H1 (cell line): ENCODE data around the gene POGLUT2. TPM values are rescaled to one million over a fixed set of nuclear protein-coding genes. Genes with fewer than 3 reads are reported as not detected.
A peak's percentile ranks its signal among the peaks of the same experiment; 100 is the strongest.

Experiments used
- CTCF ChIA-PET: fragments of 300-600 bp; sonication (Branson Sonifier 250); formaldehyde crosslinking; loops from one replicate; lab custom pipeline; 2021; ENCODE audit not compliant: partially characterized antibody; lab: Charles Lee
- POLR2A ChIA-PET: fragments of 300-600 bp; sonication (Branson Sonifier 250); formaldehyde crosslinking; loops from one replicate; lab custom pipeline; 2021; ENCODE audit warnings: inconsistent platforms; ENCODE audit not compliant: partially characterized antibody; lab: Charles Lee
- DNase-seq, 2 experiments: peaks; one replicate each; pipeline versions ENCODE4 v3.0.0 to v3.0.0-alpha.2; 2010 to 2022; ENCODE audit warnings: low spot score in 2 of 2, low read depth in 1 of 2, mixed read lengths in 1 of 2
- FAIRE-seq: peaks from 2 replicates; lab custom pipeline; 2011; peaks lifted over from hg19 to GRCh38; lab: Jason Lieb, UNC
- H2AFZ ChIP-seq: 2 replicates; pipeline ENCODE4 v1.8.1; 2012; ENCODE audit warnings: low read length, inconsistent platforms
- H2AK5ac ChIP-seq: 2 replicates; pipeline ENCODE4 v1.6.1; 2013; ENCODE audit warnings: low read depth, low read length
- H2BK120ac ChIP-seq: replicated peaks from 2 replicates; pipeline ENCODE3; 2013; ENCODE audit warnings: low read depth, low read length, inconsistent platforms
- H2BK12ac ChIP-seq: 2 replicates; pipeline ENCODE4 v1.6.1; 2013; ENCODE audit warnings: low read depth, low read length
- H2BK15ac ChIP-seq: 2 replicates; pipeline ENCODE4 v1.6.1; 2013; ENCODE audit warnings: low read length
- H2BK20ac ChIP-seq: 2 replicates; pipeline ENCODE4 v1.6.1; 2013; ENCODE audit warnings: low read length
- H2BK5ac ChIP-seq: 2 replicates; pipeline ENCODE4 v1.6.1; 2013; ENCODE audit warnings: low read depth, low read length
- H3K14ac ChIP-seq: 2 replicates; pipeline ENCODE4 v1.6.1; 2013; ENCODE audit warnings: inconsistent platforms; ENCODE audit not compliant: insufficient read length
- H3K18ac ChIP-seq: 2 replicates; pipeline ENCODE4 v1.6.1; 2013; ENCODE audit warnings: low read length; ENCODE audit errors: extremely low read depth
- H3K23ac ChIP-seq: 2 replicates; pipeline ENCODE4 v1.6.1; 2013; ENCODE audit warnings: inconsistent platforms; ENCODE audit not compliant: insufficient read length
- H3K23me2 ChIP-seq: 2 replicates; pipeline ENCODE4 v1.6.1; 2013; ENCODE audit warnings: low read depth, low read length
- H3K27ac ChIP-seq: 2 replicates; pipeline ENCODE4 v1.6.1; 2011; ENCODE audit warnings: low read depth, low read length, inconsistent platforms
- H3K27me3 ChIP-seq, 4 experiments: replicated peaks in 1 of 4; 1 replicate in 1 of 4; 2 replicates in 3 of 4; pipeline versions ENCODE4 v1.6.1 to v1.8.1; 2011 to 2013; ENCODE audit warnings: low read length in 3 of 4, mild to moderate bottlenecking in 3 of 4, inconsistent platforms in 2 of 4, mixed read lengths in 2 of 4, moderate library complexity in 1 of 4; ENCODE audit not compliant: control insufficient read depth in 3 of 4, insufficient read depth in 3 of 4; ENCODE audit errors: extremely low read depth in 1 of 4
- H3K36me3 ChIP-seq, 4 experiments: 2 replicates each; pipeline versions ENCODE4 v1.6.1 to v1.8.1; 2011 to 2013; ENCODE audit warnings: mild to moderate bottlenecking in 4 of 4, low read length in 3 of 4, moderate library complexity in 2 of 4, control low read depth in 1 of 4, inconsistent platforms in 1 of 4; ENCODE audit not compliant: insufficient read depth in 4 of 4, control insufficient read depth in 2 of 4
- H3K4ac ChIP-seq: replicated peaks from 2 replicates; pipeline ENCODE3; 2013; ENCODE audit warnings: low read length, low read depth, mixed read lengths, inconsistent platforms; ENCODE audit not compliant: insufficient read length
- H3K4me1 ChIP-seq, 4 experiments: replicated peaks in 1 of 4; 1 replicate in 1 of 4; 2 replicates in 3 of 4; pipeline versions ENCODE4 v1.6.1 to v1.8.1; 2011 to 2013; ENCODE audit warnings: low read length in 3 of 4, inconsistent platforms in 2 of 4, mixed read lengths in 1 of 4; ENCODE audit not compliant: insufficient read depth in 4 of 4, control insufficient read depth in 3 of 4
- H3K4me2 ChIP-seq, 2 experiments: 2 replicates each; pipeline versions ENCODE4 v1.6.1 to v1.8.1; 2011 to 2013; ENCODE audit warnings: low read depth in 2 of 2, low read length in 2 of 2, control low read depth in 1 of 2, inconsistent platforms in 1 of 2, mild to moderate bottlenecking in 1 of 2; ENCODE audit not compliant: insufficient read depth in 1 of 2
- H3K4me3 ChIP-seq, 4 experiments: fragments of 200-600, 300-600 bp in 1 of 4; sonication (generic), shearing (Covaris generic), sonication (Bioruptor Twin) in 1 of 4; 2 replicates each; pipeline versions ENCODE4 v1.5.1 to v1.8.1; 2011 to 2016; ENCODE audit warnings: low read length in 4 of 4, low read depth in 3 of 4, control low read depth in 2 of 4, inconsistent platforms in 2 of 4, mild to moderate bottlenecking in 2 of 4, mixed read lengths in 1 of 4, moderate library complexity in 1 of 4; ENCODE audit not compliant: insufficient read depth in 2 of 4; ENCODE audit errors: extremely low read depth in 1 of 4
- H3K56ac ChIP-seq: replicated peaks from 2 replicates; pipeline ENCODE3; 2013; ENCODE audit warnings: low read depth, mild to moderate bottlenecking, mixed read lengths, low read length, inconsistent platforms; ENCODE audit not compliant: insufficient read length
- H3K79me1 ChIP-seq: 2 replicates; pipeline ENCODE4 v1.6.1; 2013; ENCODE audit warnings: low read depth, low read length, control low read depth
- H3K79me2 ChIP-seq, 2 experiments: 2 replicates each; pipeline versions ENCODE4 v1.6.1 to v1.8.1; 2012 to 2013; ENCODE audit warnings: low read length in 2 of 2, mild to moderate bottlenecking in 2 of 2, inconsistent platforms in 1 of 2; ENCODE audit not compliant: insufficient read depth in 2 of 2, control insufficient read depth in 1 of 2
- H3K9ac ChIP-seq, 4 experiments: replicated peaks in 1 of 4; 1 replicate in 1 of 4; 2 replicates in 3 of 4; pipeline versions ENCODE4 v1.6.1 to v1.8.1; 2011 to 2013; ENCODE audit warnings: low read depth in 3 of 4, low read length in 3 of 4, control low read depth in 2 of 4, mild to moderate bottlenecking in 2 of 4, moderate library complexity in 2 of 4, inconsistent platforms in 1 of 4; ENCODE audit errors: extremely low read depth in 1 of 4
- H3K9me3 ChIP-seq, 2 experiments: 2 replicates each; pipeline versions ENCODE4 v1.6.1 to v1.8.1; 2012 to 2013; ENCODE audit warnings: mild to moderate bottlenecking in 2 of 2, moderate library complexity in 2 of 2, control low read depth in 1 of 2, inconsistent platforms in 1 of 2, low read depth in 1 of 2, low read length in 1 of 2, mixed read lengths in 1 of 2; ENCODE audit not compliant: insufficient read depth in 2 of 2
- H4K20me1 ChIP-seq, 2 experiments: replicated peaks in 1 of 2; 2 replicates each; pipeline versions ENCODE3 to v1.8.1; 2011 to 2013; ENCODE audit warnings: inconsistent platforms in 2 of 2, low read length in 2 of 2, mild to moderate bottlenecking in 1 of 2; ENCODE audit not compliant: insufficient read depth in 2 of 2, control insufficient read depth in 1 of 2
- H4K5ac ChIP-seq: 2 replicates; pipeline ENCODE4 v1.6.1; 2013; ENCODE audit warnings: low read length, low read depth, mixed read lengths, inconsistent platforms; ENCODE audit not compliant: insufficient read length
- H4K8ac ChIP-seq: 2 replicates; pipeline ENCODE4 v1.8.0; 2013; ENCODE audit warnings: mild to moderate bottlenecking, moderate library complexity, low read length, inconsistent platforms; ENCODE audit not compliant: insufficient read depth; ENCODE audit errors: extremely low read depth
- H4K91ac ChIP-seq: replicated peaks from 2 replicates; pipeline ENCODE3; 2013; ENCODE audit warnings: low read length, mixed read lengths, inconsistent platforms; ENCODE audit not compliant: insufficient read length
- CTBP2 ChIP-seq: IDR thresholded peaks from 2 replicates; pipeline ENCODE4 v1.7.0; 2011; ENCODE audit warnings: borderline replicate concordance, mild to moderate bottlenecking, moderate library complexity, mixed read lengths, low read length; ENCODE audit not compliant: insufficient read depth, insufficient read length
- HDAC2 ChIP-seq, 2 experiments: fragments of 300-600 bp in 1 of 2; sonication (generic) in 1 of 2; IDR thresholded peaks; 2 replicates each; pipeline ENCODE4 v1.6.1; 2011 to 2012; ENCODE audit warnings: low read depth in 2 of 2, low read length in 2 of 2, mild to moderate bottlenecking in 2 of 2, moderate library complexity in 2 of 2, borderline replicate concordance in 1 of 2, inconsistent platforms in 1 of 2
- KDM4A ChIP-seq: IDR thresholded peaks from one replicate; pipeline ENCODE4 v1.7.1; 2012; ENCODE audit warnings: low read depth, mild to moderate bottlenecking, moderate library complexity, low read length, inconsistent platforms; ENCODE audit not compliant: severe bottlenecking
- PHF8 ChIP-seq: fragments of 200-600 bp; sonication (generic); conservative IDR thresholded peaks from 2 replicates; pipeline ENCODE4 v1.7.1; 2012; ENCODE audit warnings: low read depth, mild to moderate bottlenecking, inconsistent platforms, low read length, moderate library complexity
- SAP30 ChIP-seq: fragments of 300-600 bp; sonication (generic); IDR thresholded peaks from 2 replicates; pipeline ENCODE4 v1.7.1; 2012; ENCODE audit warnings: low read length, moderate library complexity, mild to moderate bottlenecking, inconsistent platforms; ENCODE audit not compliant: insufficient read depth, insufficient replicate concordance
- WGBS, 2 experiments: shearing (Covaris generic) in 1 of 2; methylation state at CpG; one replicate each; pipeline versions ENCODE4 v1.1.6 to v1.1.7; 2013 to 2015; ENCODE audit warnings: low lambda C conversion rate in 2 of 2, mixed read lengths in 2 of 2, inconsistent platforms in 1 of 2, low coverage in 1 of 2, missing lambda C conversion rate in 1 of 2; ENCODE audit not compliant: insufficient replicate concordance in 2 of 2, insufficient coverage in 1 of 2, insufficient read length in 1 of 2; ENCODE audit errors: extremely low coverage in 1 of 2, missing lambda C conversion rate in 1 of 2; 5-methylcytosine and 5-hydroxymethylcytosine counted together
- polyA plus RNA-seq, 7 experiments: library from polyadenylated mRNA; depleted of rRNA in 3 of 7; stranded (reverse) in 5 of 7; unstranded in 2 of 7; fragments of >200 nt in 5 of 7; fragments of 200-250 nt in 2 of 7; gene quantifications; 1 replicate in 5 of 7; 2 replicates in 1 of 7; 4 replicates in 1 of 7; pipeline versions ENCODE4 v1.2.1 to v1.2.3, GENCODE V29; 2011 to 2013; ENCODE audit warnings: missing spikeins in 2 of 7, mixed read lengths in 2 of 7
- total RNA-seq: library from RNA; stranded (reverse); fragmentation: NEBNext Ultra II Directional; extraction: Animal tissue kit (Norgen Biotek cat#: 25700); gene quantifications from 2 replicates; pipeline ENCODE4 v1.2.1, GENCODE V29; 2021

POGLUT2 gene
- total and polyA plus RNA-seq, 2 of the 8 experiments (the other 6 are each of a cell fraction or from before 2014, with no cell fraction given), result 9.9 to 22.3 TPM

GRCh38 chr13:102799426-102800144 is 809 bp upstream of the POGLUT2 start:
- Histone ChIP-seq H4K8ac (peak overlapping the region; percentile 9; the same call in 1 of the 2 replicates), H3K9me3 (no peaks in the 10 kb centered on the region), H3K23me2 (peaks cover 16% of the 10 kb centered on the region; the same call in 1 of the 2 replicates), H3K79me2 (no peaks in the 10 kb centered on the region), H3K4me1 (0 out of 7 replicates have a peak, but pooled peaks cover 0 to under 1% (median 0%) of the 10 kb centered on the region in 4 experiments), H2BK20ac (no peak overlapping the region), H2BK12ac (no peak overlapping the region), H4K20me1 (no peaks in the 10 kb centered on the region), H4K5ac (no peak overlapping the region), H2AK5ac (no peak overlapping the region), H3K4ac (no peak overlapping the region), H2AFZ (peak overlapping the region; percentile 99; the same call in 1 of the 2 replicates), H3K56ac (no peak overlapping the region), H3K4me3 (peak overlapping the region; percentile 65 to 87 (median 83)), H3K27ac (no peak overlapping the region), H3K36me3 (no peaks in the 10 kb centered on the region), H3K14ac (no peak overlapping the region), H2BK120ac (no peak overlapping the region), H2BK15ac (no peak overlapping the region), H3K9ac (peak overlapping the region in 2 of 4 experiments; percentile 8 to 31; a peak in 1 of 7 replicates), H3K27me3 (peaks cover 0 to 11% (median 8%) of the 10 kb centered on the region in 4 experiments; a peak in 6 of 7 replicates), H3K4me2 (peak overlapping the region; percentile 80 to 93), H4K91ac (no peak overlapping the region), H3K23ac (no peak overlapping the region), H3K79me1 (no peaks in the 10 kb centered on the region), H3K18ac (no peak overlapping the region), H2BK5ac (no peak overlapping the region)
- ChIA-PET POLR2A (interaction anchor here (1.4 to 2.2 kb wide), 2 partner anchors 26 to 47 kb away, joined by 7 to 12 read pairs; partner anchors contain the start of genes ERCC5 and TEX30), CTCF (interaction anchor here (0.7 to 3.0 kb wide), 17 partner anchors 9 to 208 kb away, joined by 3 to 28 read pairs (median 4); partner anchors contain the start of genes ERCC5 and TEX30)
- TF ChIP-seq KDM4A, result peak; percentile 87
- TF ChIP-seq SAP30, result peak; percentile 6
- TF ChIP-seq HDAC2 (IDR thresholded peaks at IDR 0.05; ENCODE audit: borderline replicate concordance in 1 of 2, low read depth in 2 of 2, low read length in 2 of 2), result 0 out of 4 replicates have a peak, but pooled peaks of 1 of the 2 experiments have one; percentile 24
- TF ChIP-seq PHF8, result 0 out of 2 replicates have a peak, but pooled peaks have one; percentile 31
- TF ChIP-seq CTBP2, result no peak
- FAIRE-seq, result no peak
- 3% methylated on average over 21 of the region's 69 CpGs; no CpG with 5 or more reads in 1 of the 2 experiments for WGBS, 2 experiments
- no peak for DNase-seq
